ENCODE data around the gene ICAM5.

DNA sequence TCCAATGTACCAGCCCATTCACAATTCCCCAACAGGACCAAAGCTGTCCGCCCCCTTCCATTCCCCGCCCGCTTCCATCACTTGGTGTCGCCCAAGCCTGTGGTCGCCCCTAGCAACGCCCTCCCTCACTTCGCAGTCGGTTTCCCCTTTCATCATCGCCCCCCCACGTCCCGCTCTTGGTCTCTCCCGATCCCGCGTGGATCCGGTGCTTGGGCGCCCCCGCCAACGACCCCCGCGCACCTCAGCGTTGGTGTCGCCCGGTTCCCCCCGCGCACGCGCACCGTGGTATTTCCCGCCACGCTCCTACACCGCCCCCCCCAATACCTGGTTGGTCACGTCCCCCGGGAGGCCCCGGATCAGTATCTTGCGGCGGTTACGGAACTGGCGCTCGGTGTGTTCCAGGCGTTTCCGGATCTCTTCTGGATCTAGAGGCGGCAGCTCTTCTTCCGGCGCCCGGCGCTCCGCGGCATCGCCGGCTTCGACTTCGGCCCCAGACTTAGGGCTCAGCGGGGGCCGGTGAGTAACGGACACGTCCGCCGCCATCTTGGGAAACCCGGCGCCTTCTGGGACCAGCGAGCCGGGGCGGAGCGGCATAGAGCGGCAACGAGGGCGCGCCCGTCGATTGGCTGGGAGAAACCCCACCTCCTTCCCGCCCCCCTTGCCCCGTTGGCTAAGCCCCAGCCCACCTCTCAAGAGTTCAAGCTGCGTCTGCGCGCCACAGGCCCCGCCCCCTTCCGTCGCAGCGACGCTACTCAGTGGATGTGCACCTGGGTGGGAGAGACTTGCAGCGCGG, 43.4 kb downstream of the ICAM5 start, which contains the start of gene RAVER1:
- peak; percentile 84 for TF ChIP-seq POLR2A (IDR thresholded peaks at IDR 0.05; ENCODE audit: low read depth, low read length)
- peak; percentile 85 for TF ChIP-seq POLR2AphosphoS5 (IDR thresholded peaks at IDR 0.05; ENCODE audit: low read depth, low read length)
- 0 out of 2 replicates have a peak, but pooled peaks have one; percentile 27 for TF ChIP-seq POU2F2 (IDR thresholded peaks at IDR 0.05; ENCODE audit: low read depth, low read length)
- no peak for TF ChIP-seq SPI1 (IDR thresholded peaks at IDR 0.05; ENCODE audit: low read depth, low read length)
- TF ChIP-seq TAF1 (IDR thresholded peaks at IDR 0.05; ENCODE audit: low read depth, low read length) = peak; percentile 89
- no peak for TF ChIP-seq PAX5 (IDR thresholded peaks at IDR 0.05; ENCODE audit: insufficient read depth, low read length, severe bottlenecking)
